GM19463 (cell line): Measurements from ENCODE around the gene LEF1.
"Not testable (repeated sequence)": the region's sequence is repeated elsewhere in the genome, so short reads cannot be mapped to it uniquely, and the experiment has no call there.

Experiments
- ATAC-seq: cut with Tn5 transposase; IDR thresholded peaks from one replicate; pipeline ENCODE4 v1.9.1; 2021; ENCODE audit warnings: mild to moderate bottlenecking, moderate library complexity; ENCODE audit not compliant: unreplicated experiment

Gene LEF1

DNA sequence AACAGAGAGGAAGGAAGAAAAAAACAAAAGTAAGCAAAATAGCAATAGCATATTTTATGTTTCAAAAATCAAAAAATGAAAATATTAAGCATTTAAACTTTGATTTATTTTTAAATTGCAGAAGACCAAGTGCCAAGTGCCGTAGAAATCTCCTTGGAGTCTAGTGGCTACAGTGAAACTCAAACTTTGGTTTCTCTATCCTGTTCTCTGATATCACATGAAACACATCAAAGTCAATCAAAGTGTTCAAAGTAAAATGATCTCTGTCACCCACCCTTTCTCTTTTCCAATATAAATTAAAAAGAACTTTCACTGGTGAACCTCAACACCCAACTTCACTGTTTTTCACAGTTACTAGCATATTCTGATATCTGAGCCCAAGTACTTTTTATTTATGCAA lies 98.0 kb downstream of the LEF1 start:
- no peak for ATAC-seq

- no peak for ATAC-seq
These were observed 100.3 kb downstream of the LEF1 start for GRCh38 chr4:108068442-108068841.

GRCh38 chr4:108060686-108061321 lies 107.9 kb downstream of the LEF1 start:
- no peak for ATAC-seq

- no peak for ATAC-seq
These were observed 108.6 kb downstream of the LEF1 start for GRCh38 chr4:108060164-108060563.

- ATAC-seq: no peak
These were observed 109.9 kb downstream of the LEF1 start for GRCh38 chr4:108058685-108059440.

DNA sequence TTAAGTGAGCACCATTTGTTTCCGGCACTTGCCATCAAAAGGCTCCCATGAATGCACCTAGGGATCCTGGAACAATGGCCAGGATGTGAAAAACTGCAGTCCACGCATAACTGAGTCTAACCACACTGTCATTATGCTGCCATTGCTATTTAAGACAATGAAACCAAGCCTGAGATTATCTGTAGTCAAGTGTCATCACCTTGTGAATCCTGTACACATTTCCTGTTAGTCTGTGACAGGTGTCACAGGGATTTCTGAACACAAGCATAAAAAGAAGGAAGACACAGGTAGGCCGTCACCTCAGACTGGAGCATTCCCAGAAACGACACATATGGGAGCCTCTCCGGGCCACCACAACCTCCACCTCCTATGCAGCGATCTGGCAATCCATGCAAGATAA lies 112.3 kb downstream of the LEF1 start:
- ATAC-seq: no peak

DNA sequence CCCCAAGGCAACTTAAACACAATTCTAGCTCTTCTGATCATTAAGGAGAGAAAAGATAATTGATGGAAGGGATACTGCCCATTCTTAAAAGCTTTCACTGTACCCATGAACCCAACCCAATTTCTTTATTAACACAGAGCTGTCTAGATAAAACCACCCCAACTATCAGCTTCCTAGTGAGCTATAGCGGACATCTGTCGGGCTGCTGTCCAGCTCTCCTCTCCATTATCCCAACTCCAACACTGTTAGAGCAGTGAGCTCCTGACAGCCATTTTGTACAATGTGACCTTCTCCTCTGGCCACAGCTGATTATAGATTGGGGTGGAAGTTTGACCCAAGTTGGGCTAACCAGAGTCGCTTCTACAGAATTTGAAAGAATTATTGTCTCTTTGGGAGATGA lies 112.9 kb downstream of the LEF1 start:
- ATAC-seq: no peak

DNA sequence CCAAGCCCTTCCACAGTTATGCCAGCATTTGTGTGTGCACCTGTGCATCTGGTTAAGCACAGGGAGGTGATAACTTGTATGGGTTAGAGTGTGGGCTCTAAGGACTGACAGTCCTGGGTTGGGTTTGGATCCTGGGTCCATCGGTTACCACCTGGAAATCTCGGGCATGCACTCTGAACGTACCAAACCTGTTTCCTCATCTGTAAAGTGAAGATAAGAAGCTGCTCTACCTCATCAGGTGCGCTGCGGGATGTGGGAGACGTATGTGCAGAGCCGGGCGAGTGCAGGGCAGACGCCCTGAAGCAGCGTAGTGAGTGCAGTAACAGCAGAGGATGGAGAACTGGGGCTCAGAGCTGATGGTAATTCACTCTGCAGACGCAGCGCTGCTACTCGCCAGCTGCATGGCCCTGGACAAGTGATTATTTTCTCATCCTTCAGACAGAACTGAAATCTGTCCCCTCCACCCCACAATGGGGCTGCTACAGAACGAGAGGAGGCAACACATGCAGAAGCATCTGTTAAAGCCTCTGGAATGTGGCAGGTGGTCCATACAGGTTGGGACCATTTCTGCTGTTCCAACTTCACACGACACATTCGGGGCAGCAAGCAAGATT lies 114.6 kb downstream of the LEF1 start:
- no peak for ATAC-seq

- ATAC-seq: peak; percentile 94
These were observed 115.5 kb downstream of the LEF1 start for GRCh38 chr4:108053251-108053711.

DNA sequence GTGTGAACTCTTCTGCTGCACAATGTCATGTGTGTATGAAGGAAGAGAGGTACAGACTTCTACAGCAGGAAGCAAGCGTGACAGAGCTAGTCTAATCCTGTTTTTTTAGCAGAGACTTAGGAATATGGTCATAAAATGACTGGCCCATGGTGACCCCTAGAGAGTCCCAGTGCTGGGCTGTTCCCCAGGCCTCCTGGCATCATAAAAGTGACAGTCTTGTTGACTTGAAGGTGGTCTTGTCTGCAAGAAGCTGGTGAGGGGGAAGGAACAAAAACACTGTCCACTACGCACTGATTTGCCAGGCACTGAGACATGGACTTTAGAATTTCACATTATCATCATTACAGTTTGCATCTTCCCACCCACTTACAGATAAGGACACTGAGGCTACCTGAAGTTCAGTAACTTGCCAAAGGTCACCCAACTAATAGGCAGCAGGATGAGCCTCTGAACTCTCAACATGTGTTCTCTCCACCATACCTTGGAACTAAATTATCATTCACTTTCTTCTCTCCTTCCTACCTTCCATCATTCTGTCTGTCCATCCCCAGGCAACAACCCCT lies 116.1 kb downstream of the LEF1 start:
- peak; percentile 9 for ATAC-seq

GRCh38 chr4:108051343-108051742 lies 117.4 kb downstream of the LEF1 start:
- ATAC-seq: no peak

DNA sequence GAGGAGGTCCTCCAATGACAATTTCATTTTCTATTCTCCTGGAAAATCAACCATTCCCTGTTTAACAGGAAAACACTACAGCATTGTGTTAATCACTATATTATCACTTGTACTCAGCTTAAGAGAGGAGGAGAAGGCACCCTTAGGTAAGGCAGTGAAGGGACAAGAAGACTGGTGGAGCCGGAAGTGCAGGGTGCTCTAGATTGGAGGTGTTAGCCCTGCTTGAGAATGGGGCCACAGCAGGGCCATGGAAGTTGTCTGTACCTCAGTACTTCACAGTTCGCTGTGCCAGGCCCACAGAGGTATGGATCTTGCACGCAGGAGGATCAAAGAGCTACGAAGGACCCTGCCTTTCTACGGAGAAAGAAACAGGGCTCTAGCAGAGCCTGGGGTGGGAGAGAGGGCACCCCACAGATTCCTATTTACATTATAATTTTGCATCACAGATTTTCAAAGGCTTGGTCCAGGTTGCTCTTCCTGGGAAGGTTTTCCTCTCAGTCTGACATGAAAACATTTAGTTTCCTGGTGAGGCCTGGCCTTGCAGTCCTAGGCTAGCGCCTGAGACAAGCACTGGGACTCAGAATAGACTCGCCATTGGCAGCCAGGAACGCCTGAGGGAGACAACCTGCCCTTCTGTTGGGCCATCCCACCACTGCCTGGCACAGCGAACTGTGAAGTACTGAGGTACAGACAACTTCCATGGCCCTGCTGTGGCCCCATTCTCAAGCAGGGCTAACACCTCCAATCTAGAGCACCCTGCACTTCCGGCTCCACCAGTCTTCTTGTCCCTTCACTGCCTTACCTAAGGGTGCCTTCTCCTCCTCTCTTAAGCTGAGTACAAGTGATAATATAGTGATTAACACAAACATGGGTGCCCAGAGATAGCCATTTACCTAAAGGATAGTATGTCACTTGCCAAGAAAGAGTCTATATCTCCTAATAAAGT lies 118.3 kb downstream of the LEF1 start:
- ATAC-seq: not testable (repeated sequence)

DNA sequence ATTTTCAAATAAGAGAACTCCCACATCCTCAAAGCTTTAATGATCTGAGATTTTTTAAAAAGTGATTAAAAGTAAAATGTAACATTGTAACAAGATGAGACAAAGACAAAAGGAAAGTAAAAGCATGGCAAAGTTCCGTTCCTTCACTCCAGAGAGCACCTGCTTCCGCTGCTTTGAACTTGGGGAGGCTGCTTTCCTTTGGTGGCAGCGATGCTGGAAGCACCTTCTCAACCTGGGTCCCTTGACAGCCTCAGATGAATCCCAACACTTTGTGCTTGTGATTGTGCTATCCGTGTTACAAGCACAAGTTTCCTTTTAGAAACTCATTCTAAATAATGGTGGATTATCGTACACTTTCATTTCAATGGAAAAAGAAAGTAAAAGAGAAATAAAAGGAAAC lies 119.3 kb downstream of the LEF1 start:
- no peak for ATAC-seq

DNA sequence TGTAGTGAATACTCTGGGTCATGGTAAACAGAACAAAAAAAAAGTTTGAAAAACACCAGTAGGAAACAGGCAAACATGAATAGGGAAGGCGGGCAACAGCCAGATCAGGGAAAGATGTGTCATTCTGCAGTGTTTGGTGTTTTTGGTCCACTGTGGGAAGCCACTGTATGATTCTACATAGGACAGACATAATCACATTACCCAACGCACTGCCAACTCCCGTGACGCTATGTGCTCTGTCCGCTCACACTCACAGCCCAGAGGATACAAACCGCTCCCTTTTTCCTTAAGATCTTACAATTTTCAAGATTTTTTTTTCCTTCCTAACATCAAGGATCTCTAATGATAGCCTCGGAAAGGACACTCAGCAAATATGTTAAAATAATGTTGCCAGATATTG lies 119.7 kb downstream of the LEF1 start:
- no peak for ATAC-seq

- no peak for ATAC-seq
These were observed 120.6 kb downstream of the LEF1 start for GRCh38 chr4:108048157-108048556.

GRCh38 chr4:108047199-108047598 lies 121.5 kb downstream of the LEF1 start:
- ATAC-seq: no peak

- ATAC-seq: no peak
These were observed 123.1 kb downstream of the LEF1 start for GRCh38 chr4:108045687-108046024.

- no peak for ATAC-seq
These were observed 123.6 kb downstream of the LEF1 start for GRCh38 chr4:108044951-108045686.

- ATAC-seq: no peak
These were observed 125.2 kb downstream of the LEF1 start for GRCh38 chr4:108043526-108043925.

DNA sequence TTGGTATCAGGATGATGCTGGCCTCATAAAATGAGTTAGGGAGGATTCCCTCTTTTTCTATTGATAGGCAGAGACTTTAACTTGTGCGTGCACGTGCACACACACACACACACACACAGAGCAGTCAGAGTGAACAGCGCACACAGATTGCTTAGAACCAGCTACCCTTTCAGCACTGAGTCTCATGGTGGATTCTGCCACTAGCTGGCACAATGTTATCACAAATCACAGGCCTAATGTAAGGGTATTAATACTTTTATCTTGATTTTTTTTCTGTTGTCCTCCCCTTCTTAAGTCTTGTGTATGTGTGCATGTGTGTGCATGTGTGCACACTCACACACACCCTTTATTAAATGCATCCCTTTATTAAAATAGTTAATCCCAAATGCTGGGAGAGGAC lies 125.8 kb downstream of the LEF1 start:
- ATAC-seq: no peak
